Measurements from ENCODE around the gene RNFT2.

The RNFT2 gene

DNA sequence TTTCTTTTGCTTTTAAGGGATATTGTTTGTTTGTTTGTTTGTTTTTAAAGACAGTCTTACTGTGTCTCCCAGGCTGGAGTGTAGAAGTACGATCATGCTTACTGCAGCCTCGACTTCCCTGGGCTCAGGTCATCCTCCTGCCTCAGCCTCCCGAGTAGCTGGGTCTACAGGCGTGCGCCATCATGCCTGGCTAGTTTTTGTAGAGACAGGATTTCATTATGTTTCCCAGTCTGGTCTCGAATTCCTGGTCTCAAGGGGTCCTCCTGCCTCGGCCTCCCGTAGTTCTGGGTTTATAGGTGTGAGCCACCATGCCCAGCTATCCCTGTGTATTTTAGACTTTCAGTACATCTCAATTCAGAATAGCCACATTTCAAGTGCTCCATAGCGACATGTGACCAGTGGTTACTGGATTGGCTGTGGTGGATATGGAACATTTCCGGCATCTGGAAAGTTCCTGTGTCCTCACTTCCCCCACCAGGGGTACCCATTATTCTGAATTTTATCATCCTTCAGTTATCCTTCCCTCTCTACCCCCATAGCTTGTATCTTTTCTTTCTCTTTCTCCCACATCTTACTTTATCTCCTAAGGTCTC lies 82.0 kb downstream of the RNFT2 start:
- DNase-seq (ENCODE audit: extremely low read depth in 1 of 2, low read depth in 1 of 2): no peak

DNA sequence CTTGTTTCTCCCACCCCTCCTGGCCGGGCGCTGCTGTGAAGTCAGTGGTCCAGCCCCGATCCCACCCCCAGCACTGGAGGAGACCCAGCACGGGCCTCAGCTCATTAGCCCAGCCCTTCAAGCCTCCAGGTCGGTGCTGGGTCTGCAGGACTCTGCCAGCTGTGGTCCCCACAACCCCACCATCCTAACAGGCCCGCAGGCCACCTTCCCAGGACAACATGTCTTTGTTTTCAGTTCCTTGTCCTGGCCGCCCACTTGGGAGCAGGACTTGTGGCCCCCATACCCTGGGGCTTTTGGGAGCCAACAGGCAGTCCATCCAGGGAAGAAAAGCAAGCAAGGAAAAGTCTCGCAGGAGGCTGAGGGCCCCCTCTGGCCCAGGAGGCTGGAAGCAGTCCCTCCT lies 83.2 kb downstream of the RNFT2 start:
- DNase-seq (ENCODE audit: extremely low read depth in 1 of 2, low read depth in 1 of 2): no peak

DNA sequence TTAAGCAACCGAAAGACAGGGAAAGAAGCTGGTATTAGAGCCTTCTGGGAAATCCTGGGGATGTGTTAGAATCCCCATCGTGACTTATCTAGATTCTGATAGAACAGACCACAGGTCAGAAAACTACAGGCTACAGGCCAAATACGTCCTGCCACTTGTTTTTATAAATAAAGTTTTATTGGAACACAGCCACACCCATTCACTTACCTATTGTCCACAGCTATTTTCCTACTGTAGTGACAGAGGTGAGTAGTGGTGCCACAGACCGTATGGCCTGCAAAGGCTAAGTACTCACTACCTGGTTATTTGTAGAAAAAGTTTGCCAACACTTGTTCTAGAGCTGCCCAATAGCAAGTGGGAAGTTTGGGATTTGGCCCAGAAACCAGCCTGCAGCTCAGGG lies 89.3 kb downstream of the RNFT2 start:
- DNase-seq (ENCODE audit: extremely low read depth in 1 of 2, low read depth in 1 of 2): no peak

DNA sequence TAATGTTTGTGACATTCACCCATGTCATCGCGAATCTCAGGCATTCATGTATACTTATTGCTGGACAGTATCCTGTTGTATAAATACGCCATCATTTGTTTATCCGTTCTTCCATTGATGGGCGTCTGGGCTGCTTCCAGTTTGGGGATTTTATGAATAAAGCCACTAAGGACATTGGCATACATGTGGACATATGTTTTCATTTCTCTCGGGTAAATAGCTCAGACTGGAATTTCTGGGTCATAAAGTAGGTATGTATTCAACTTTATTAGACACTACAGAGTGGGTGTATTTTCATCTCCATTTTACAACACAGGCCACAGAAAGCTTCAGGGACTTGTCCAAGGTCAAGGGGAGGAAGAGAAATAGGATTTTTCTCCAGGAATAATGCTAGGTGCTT lies 94.2 kb downstream of the RNFT2 start:
- no peak for DNase-seq (ENCODE audit: extremely low read depth in 1 of 2, low read depth in 1 of 2)

DNA sequence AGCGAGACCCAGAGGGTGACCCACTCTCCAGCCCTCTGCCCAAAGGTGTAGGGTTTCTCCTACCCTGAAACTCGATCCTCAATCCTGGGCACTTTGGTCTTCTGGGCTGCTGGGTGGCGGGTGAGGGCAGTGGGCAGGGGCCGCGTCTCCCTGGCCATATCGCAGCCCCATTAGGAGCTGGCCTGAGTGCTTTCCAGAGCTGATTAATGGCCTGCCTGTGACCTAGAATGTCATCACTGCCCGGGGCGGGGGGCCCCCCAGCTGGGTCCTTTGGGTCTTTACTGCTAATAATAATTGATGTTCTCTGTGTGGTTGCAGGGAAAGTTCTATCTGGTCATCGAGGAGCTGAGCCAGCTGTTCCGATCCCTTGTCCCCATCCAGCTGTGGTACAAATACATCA lies 95.4 kb downstream of the RNFT2 start:
- DNase-seq (ENCODE audit: extremely low read depth in 1 of 2, low read depth in 1 of 2): no peak

DNA sequence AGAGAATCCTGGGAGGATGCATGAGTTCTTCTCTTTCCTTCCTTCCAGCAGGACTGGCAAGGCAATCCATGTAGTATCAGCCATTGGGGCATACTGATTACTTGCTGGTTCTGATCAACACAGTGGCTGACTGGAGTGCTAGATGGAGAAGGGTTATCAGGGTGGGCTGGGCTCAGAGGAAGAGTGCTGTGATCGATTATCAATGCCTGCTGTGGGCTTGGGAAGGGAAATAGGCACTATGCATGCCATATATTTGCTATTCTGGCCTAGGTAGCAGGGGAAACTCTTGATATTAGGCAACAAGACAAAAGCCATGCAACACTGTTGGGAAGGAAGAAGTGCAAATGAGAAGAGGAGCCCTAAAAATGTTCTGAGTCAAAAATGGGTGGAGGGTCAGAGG lies 97.4 kb downstream of the RNFT2 start:
- no peak for DNase-seq (ENCODE audit: extremely low read depth in 1 of 2, low read depth in 1 of 2)

DNA sequence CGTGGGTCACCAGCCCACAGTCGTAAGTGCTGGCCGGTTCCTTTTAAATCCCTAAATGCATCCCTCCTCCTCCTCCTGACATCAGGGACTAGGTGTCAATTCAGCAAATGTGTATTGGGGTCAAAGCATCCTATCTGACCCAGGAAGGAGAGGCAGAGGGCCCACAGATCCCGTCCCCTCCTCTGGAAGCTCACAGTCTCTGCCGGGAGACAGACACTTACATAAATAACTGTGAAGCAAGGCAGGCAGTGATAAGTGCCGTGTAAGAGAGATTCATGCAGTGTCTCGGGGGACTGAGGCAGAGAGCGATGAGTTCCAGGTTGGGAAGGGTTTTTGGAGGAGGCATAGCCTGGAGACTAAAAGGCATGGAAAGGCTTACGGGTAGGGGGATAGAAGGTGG lies 99.0 kb downstream of the RNFT2 start:
- no peak for DNase-seq (ENCODE audit: extremely low read depth in 1 of 2, low read depth in 1 of 2)

DNA sequence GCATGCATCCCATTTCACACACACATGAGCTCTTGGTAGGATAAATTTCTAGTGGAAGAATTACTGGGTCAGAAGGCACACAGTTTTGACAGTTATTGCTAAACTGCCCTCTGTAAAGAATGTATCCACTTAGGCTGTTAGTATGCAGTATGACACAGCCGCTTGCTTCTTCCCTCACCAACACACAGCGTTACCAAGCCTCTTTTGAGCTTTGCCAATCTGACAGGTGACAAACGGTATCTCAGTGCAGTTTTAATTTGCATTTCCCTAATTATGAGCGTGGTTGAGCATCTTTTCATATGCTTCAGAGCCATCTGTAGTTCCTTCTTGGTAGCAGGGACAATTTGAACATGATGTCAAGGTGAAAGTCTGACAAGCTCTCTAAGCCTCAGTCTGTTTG lies 100.2 kb downstream of the RNFT2 start:
- DNase-seq (ENCODE audit: extremely low read depth in 1 of 2, low read depth in 1 of 2): no peak

DNA sequence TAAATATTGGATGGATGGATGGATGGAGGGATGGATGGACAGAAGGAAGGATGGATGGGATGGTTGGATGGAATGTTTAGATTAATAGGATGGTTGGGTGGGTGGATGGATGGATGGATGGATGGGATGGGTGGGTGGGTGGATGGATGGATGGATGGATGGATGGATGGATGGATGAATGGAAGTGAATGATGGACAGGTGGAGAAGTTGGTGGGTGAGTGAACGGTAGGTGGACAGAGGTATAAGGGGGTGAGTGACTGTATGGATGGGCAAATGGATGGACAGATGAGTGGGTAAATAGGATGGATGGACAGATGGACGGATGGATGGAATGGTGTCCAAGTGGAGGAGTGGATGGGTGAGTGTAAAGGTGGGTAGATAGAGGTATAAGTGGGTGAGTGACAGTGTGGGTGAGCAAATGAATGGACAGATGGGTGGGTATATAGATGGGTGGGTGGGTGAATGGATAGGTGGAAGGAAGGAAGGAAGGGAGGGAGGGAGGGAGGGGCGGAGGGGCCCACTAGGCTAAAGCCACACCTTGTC lies 101.2 kb downstream of the RNFT2 start:
- DNase-seq (ENCODE audit: extremely low read depth in 1 of 2, low read depth in 1 of 2): no peak

DNA sequence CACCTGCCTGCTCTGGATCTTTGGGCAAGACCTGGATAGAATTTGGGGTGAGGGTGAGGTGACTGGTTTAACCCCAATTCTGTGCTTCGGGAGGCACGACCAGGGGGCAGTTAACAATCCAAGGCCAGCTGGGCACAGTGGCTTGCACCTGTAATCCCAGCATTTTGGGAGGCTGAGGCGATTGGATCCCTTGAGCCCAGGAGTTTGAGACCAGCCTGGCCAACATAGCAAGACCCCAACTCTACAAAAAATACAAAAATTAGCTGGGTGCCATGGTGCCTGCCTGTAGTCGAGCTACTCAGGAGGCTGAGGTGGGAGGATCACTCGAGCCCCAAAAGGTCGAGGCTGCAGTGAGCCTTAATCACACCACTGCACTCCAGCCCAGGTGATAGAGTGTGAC lies 105.0 kb downstream of the RNFT2 start:
- DNase-seq (ENCODE audit: extremely low read depth in 1 of 2, low read depth in 1 of 2): no peak

DNA sequence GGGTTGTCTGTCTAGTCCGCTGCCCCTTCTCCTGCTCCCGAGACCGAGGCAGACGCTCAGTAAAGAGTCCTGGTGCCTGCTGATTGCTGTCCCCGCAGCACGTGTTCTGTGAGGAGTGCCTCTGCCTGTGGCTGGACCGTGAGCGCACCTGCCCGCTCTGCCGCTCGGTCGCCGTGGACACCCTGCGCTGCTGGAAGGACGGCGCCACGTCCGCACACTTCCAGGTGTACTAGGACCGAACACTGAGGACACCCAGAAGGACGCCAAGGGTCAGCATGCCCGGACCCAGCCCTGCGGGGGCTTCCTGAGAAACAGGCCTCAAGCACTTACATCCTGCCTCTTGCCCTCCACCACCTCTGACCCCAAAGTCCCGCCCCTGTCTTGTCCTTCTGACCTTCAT lies 111.1 kb downstream of the RNFT2 start:
- no peak for DNase-seq (ENCODE audit: extremely low read depth in 1 of 2, low read depth in 1 of 2)

DNA sequence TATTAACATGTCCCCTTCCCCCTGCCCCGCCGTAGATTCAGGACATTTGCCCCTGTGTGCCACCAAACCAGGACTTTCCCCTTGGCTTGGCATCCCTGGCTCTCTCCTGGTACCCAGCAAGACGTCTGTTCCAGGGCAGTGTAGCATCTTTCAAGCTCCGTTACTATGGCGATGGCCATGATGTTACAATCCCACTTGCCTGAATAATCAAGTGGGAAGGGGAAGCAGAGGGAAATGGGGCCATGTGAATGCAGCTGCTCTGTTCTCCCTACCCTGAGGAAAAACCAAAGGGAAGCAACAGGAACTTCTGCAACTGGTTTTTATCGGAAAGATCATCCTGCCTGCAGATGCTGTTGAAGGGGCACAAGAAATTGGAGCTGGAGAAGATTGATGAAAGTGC lies 114.2 kb downstream of the RNFT2 start:
- no peak for DNase-seq (ENCODE audit: extremely low read depth in 1 of 2, low read depth in 1 of 2)

DNA sequence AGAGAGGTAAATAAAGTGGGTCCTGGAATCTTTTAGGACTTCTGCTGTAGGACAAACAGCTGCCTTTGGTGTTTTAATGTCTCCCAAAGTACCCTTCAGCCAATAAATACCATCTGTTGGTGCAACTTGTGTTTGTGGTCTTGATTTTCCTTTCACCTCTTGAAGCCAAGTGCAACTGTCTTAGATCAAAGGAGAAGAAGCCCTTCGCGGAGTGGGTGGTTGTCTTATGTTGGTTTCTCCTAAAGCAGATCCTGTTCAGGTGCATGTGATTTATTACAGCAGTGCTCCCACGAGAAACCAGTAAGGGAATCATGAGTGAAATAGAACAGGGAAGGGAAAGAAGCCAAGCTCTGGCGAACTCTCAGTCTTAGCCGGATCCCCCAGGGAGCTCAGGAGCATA lies 115.4 kb downstream of the RNFT2 start:
- no peak for DNase-seq (ENCODE audit: extremely low read depth in 1 of 2, low read depth in 1 of 2)

DNA sequence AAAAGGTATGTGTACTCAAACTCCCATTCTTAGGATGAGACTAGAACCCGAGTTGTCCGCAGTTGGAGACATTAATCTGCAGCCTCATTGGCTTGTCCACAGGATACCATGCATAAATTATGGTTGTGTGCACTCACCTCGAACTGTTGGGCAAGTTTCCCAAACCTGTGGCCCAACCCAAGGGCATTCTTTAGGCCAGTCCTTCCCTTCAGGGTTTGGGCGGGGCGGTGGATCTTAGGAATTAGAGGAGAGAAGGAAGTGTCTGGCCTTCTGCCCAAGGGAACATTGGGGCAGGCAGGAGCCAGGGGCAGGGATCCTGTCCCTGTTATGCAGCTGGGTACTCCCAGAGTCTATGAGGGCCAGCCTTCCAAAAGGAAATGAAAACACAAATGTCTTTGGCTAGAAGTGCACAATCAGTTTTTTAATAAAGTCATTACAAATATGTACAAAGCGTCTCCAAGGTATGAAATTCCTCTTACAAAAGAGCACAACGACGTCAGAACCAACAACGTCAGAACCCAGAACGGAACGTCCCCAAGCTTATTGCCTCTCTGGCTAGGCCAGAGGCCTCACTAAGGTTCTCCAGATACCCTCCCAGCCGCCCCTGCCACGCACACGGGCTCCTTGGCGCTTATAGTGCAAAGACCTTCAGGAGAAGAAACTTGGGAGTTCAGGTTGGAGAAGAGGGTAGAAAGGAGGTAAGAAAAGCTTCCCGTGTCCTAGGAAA lies 117.8 kb downstream of the RNFT2 start:
- DNase-seq (ENCODE audit: extremely low read depth in 1 of 2, low read depth in 1 of 2): no peak

DNA sequence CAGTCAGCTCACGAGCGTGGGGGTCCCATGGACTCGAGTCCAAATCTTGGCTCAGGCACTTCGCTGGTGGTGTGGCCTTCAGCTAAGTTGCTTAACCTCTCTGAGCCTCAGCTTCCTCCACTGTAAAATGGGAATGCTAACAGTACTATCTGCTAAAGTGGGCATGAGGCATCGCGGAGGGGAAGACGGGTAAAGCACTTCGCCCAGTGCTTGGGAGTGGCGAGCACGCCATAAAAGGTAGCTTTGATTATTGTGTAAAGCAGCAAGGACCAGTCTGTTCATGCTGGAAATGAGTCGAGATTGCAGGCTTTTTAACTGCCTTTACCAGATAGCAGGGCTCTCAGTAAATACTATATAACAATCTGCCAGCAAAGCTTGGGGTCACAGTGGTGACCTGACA lies 118.6 kb downstream of the RNFT2 start:
- DNase-seq (ENCODE audit: extremely low read depth in 1 of 2, low read depth in 1 of 2): no peak

DNA sequence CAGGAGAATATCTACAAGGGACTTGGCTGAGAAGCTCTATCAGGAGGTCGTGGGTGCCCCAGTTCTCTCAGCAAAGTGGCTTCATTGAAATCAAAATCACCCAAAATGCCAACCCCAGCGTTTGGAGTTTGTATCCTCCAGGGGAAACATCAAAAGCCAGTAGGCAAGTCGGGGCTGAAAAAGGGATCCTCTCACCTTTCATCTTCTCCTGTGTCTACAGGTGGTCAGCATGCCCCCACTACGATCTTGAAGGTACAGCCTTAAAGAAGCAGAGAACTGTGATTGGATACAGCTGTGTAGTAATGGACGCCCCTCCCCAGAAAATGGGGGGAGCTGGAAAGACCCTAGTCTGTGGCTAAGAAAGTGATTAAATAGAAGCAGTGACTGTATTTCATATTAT lies 121.0 kb downstream of the RNFT2 start:
- DNase-seq (ENCODE audit: extremely low read depth in 1 of 2, low read depth in 1 of 2): no peak

DNA sequence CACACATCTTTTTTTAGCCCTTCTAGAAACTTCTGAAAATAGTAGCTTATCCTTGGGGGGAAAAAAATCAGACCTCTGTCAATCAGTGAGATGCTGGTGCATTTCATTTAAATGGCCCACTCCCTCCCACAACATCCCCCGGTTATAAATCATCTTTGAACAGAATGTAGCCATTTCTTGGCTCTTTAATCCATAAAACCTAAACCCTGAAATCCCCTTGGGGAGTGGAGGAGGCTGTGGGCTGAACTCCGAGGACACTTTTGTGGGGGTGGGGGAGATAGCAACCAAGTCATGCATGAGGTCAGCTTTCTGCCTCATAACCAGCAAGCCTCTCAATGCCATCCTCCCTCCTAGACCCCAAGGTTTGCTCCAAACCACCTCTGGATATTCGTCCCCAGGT lies 122.1 kb downstream of the RNFT2 start:
- no peak for DNase-seq (ENCODE audit: extremely low read depth in 1 of 2, low read depth in 1 of 2)

DNA sequence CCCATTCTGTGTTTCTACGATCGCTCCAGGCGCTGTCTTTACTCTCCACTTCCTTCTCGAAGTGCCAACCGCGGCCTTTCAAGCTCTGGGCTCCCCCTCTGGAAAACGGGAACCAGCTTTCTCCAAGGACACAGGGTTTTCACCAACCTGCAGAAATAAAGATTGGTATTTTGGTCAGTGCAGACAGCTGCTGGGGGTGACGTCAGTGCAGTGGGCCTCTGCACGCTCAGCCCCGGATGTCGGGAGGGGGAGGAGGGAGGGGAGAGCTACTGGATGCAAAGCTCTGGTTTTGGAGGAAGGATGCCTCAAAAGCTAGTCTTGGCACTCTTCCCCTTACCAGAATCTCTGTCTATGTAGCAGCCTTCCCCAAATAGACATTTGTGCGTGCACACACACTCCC lies 123.2 kb downstream of the RNFT2 start:
- DNase-seq (ENCODE audit: extremely low read depth in 1 of 2, low read depth in 1 of 2): no peak

DNA sequence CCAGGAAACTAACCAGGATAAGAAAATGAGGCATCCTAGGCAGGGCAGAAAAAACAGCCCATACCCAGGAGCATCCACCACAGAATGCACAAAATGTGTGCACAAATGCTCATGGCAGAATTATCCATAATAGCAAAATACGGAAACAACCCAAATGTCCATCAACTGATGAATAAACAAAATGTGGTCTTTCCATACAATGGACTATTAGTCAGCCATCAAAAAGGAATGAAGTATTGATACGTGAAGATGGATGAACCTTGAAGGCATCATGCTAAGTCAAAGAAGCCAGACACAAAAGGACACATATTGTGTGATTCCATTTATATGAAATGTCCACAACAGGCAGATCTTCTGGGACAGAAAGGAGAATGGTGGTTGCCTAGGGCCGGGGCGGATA lies 124.1 kb downstream of the RNFT2 start:
- DNase-seq (ENCODE audit: extremely low read depth in 1 of 2, low read depth in 1 of 2): no peak

DNA sequence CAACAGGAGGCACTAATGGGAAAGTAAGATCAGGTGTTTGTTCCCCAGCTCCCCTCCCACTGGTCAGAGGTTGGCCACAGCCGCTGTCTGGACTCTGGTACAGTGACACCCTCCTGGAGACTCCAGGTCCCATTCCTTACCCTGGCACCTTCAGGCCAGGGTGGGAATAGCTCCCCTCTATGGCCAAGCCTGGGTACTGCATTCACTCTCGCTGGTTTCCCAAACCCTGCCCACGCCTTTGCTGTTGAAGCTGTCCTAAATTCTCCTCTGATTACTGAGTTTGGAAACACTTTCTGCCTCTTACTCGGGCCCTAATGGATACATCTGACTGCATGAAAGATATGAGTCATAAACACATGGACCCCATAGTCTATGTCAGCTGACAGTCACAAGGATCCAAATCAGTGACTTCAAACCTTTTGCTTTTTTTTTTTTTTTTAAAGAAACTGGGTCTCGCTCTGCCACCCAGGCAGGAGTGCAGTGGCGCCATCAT lies 125.2 kb downstream of the RNFT2 start:
- no peak for DNase-seq (ENCODE audit: extremely low read depth in 1 of 2, low read depth in 1 of 2)

DNA sequence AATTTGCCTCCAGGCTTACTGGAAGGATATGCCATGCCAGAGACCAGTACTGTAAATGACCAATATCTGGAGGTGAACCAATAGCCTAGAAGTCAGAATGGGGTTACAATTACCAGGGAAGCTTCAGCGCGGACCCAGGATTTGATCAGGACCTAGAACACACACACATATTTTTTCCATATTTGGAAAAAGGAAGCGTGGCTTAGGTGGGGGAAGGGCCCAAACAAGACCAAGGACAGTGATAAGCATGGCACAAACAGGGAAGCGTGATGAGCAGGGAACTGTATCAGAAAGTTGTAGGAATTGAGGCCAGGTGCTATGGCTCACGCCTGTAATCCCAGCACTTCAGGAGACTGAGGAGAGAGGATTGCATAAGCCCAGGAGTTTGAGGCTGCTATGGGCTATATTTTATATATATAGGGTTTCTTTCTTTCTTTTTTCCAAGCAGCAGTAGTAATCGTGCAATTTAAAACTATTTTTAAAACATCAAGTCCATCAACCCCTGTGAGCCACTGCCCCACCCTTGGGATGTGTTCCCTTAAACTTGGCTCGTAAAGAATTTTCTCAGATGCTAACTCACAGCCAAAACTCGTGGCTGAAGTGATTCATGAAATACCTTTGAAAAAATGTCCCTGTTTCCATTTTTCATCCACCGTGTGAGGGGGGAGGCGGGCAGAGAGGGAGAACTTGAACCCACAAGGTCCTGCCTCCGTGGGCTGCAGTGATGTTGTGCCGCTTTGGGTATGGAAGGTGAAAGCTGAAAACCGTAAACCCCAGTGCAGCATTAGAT lies 126.5 kb downstream of the RNFT2 start:
- DNase-seq (ENCODE audit: extremely low read depth in 1 of 2, low read depth in 1 of 2): no peak

DNA sequence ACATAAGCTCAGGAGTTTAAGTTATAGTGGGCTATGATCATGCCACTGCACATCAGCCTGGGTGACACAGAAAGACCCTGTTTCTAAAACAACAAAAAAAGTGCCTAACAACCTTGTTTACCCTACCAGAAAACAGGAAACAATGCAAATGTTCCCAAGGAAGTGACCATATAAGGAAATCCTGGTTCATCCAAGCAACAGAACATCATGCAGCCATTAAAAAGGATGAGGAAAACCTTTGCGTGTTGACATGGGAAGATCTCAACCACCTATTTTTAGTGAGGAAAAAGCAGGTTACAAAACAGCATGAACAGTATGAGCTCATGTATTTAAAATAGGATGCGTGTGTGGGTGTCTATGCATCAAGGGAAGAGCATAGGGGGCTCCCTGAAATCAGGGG lies 129.4 kb downstream of the RNFT2 start:
- DNase-seq (ENCODE audit: extremely low read depth in 1 of 2, low read depth in 1 of 2): no peak

Data from activated CD8-positive, alpha-beta memory T cell treated with anti-CD3 and anti-CD28 coated beads for 1 hour (primary cell).